Measurements from ENCODE around the gene HCRTR1.
A peak's percentile ranks its signal among the peaks of the same experiment; 100 is the strongest.

Gene HCRTR1

GRCh38 chr1:31648190-31648589 is 30.7 kb downstream of the HCRTR1 start:
- H3K9ac ChIP-seq (ENCODE audit: low read length in 5 of 5) = no peak overlapping the region
- no peaks in the 10 kb centered on the region for H3K9me3 ChIP-seq (ENCODE audit: control insufficient read depth in 5 of 5, low read length in 5 of 5)
- no peak overlapping the region for H3K4me3 ChIP-seq (ENCODE audit: low read depth in 1 of 5, low read length in 5 of 5)
- H3K27me3 ChIP-seq (ENCODE audit: control insufficient read depth in 5 of 5, insufficient read depth in 4 of 5, low read length in 5 of 5) = no peaks in the 10 kb centered on the region
- H3K4me1 ChIP-seq (ENCODE audit: control insufficient read depth in 5 of 5, insufficient read depth in 5 of 5, low read length in 5 of 5) = peaks cover 11 to 50% (median 19%) of the 10 kb centered on the region in 5 donors
- peak overlapping the region; percentile 5 for H3K27ac ChIP-seq (ENCODE audit: low read depth, low read length)
- peaks cover 0 to 6% (median 0%) of the 10 kb centered on the region in 5 donors for H3K36me3 ChIP-seq (ENCODE audit: control insufficient read depth in 5 of 5, insufficient read depth in 5 of 5, low read length in 5 of 5)

- H3K27ac ChIP-seq (ENCODE audit: low read depth, low read length) = peak overlapping the region; percentile 5
- no peak overlapping the region for H3K4me3 ChIP-seq (ENCODE audit: low read depth in 1 of 5, low read length in 5 of 5)
- peaks cover 5 to 43% (median 12%) of the 10 kb centered on the region in 5 donors for H3K4me1 ChIP-seq (ENCODE audit: control insufficient read depth in 5 of 5, insufficient read depth in 5 of 5, low read length in 5 of 5)
- no peaks in the 10 kb centered on the region for H3K9me3 ChIP-seq (ENCODE audit: control insufficient read depth in 5 of 5, low read length in 5 of 5)
- H3K36me3 ChIP-seq (ENCODE audit: control insufficient read depth in 5 of 5, insufficient read depth in 5 of 5, low read length in 5 of 5) = peaks cover 0 to 11% (median 0%) of the 10 kb centered on the region in 5 donors
- H3K27me3 ChIP-seq (ENCODE audit: control insufficient read depth in 5 of 5, insufficient read depth in 4 of 5, low read length in 5 of 5) = no peaks in the 10 kb centered on the region
- no peak overlapping the region for H3K9ac ChIP-seq (ENCODE audit: low read length in 5 of 5)
Measured at GRCh38 chr1:31648641-31649357, 31.3 kb downstream of the HCRTR1 start.

- no peak overlapping the region for H3K9ac ChIP-seq (ENCODE audit: low read length in 5 of 5)
- H3K27me3 ChIP-seq (ENCODE audit: control insufficient read depth in 5 of 5, insufficient read depth in 4 of 5, low read length in 5 of 5) = no peaks in the 10 kb centered on the region
- H3K4me1 ChIP-seq (ENCODE audit: control insufficient read depth in 5 of 5, insufficient read depth in 5 of 5, low read length in 5 of 5) = peaks cover 3 to 36% (median 5%) of the 10 kb centered on the region in 5 donors
- H3K9me3 ChIP-seq (ENCODE audit: control insufficient read depth in 5 of 5, low read length in 5 of 5) = no peaks in the 10 kb centered on the region
- H3K4me3 ChIP-seq (ENCODE audit: low read depth in 1 of 5, low read length in 5 of 5) = no peak overlapping the region
- H3K27ac ChIP-seq (ENCODE audit: low read depth, low read length) = no peak overlapping the region
- H3K36me3 ChIP-seq (ENCODE audit: control insufficient read depth in 5 of 5, insufficient read depth in 5 of 5, low read length in 5 of 5) = peaks cover 0 to 13% (median under 1%) of the 10 kb centered on the region in 5 donors
Measured at GRCh38 chr1:31650161-31651088, 32.9 kb downstream of the HCRTR1 start.

- H3K36me3 ChIP-seq (ENCODE audit: control insufficient read depth in 5 of 5, insufficient read depth in 5 of 5, low read length in 5 of 5) = peaks cover 0 to 15% (median 3%) of the 10 kb centered on the region in 5 donors
- H3K27me3 ChIP-seq (ENCODE audit: control insufficient read depth in 5 of 5, insufficient read depth in 4 of 5, low read length in 5 of 5) = no peaks in the 10 kb centered on the region
- H3K4me1 ChIP-seq (ENCODE audit: control insufficient read depth in 5 of 5, insufficient read depth in 5 of 5, low read length in 5 of 5) = peaks cover 0 to 31% (median 3%) of the 10 kb centered on the region in 5 donors
- H3K4me3 ChIP-seq (ENCODE audit: low read depth in 1 of 5, low read length in 5 of 5) = no peak overlapping the region
- no peak overlapping the region for H3K27ac ChIP-seq (ENCODE audit: low read depth, low read length)
- H3K9me3 ChIP-seq (ENCODE audit: control insufficient read depth in 5 of 5, low read length in 5 of 5) = no peaks in the 10 kb centered on the region
- no peak overlapping the region for H3K9ac ChIP-seq (ENCODE audit: low read length in 5 of 5)
Measured at GRCh38 chr1:31651089-31651420, 33.6 kb downstream of the HCRTR1 start.

GRCh38 chr1:31651766-31652165 is 34.3 kb downstream of the HCRTR1 start:
- H3K4me1 ChIP-seq (ENCODE audit: control insufficient read depth in 5 of 5, insufficient read depth in 5 of 5, low read length in 5 of 5) = peaks cover 0 to 31% (median 3%) of the 10 kb centered on the region in 5 donors
- peaks cover 0 to 18% (median 3%) of the 10 kb centered on the region in 5 donors for H3K36me3 ChIP-seq (ENCODE audit: control insufficient read depth in 5 of 5, insufficient read depth in 5 of 5, low read length in 5 of 5)
- H3K27ac ChIP-seq (ENCODE audit: low read depth, low read length) = no peak overlapping the region

GRCh38 chr1:31652891-31653499 is 35.5 kb downstream of the HCRTR1 start:
- Histone ChIP-seq H3K27ac (ENCODE audit: low read depth, low read length) (no peak overlapping the region), H3K9me3 (ENCODE audit: control insufficient read depth in 5 of 5, low read length in 5 of 5) (no peaks in the 10 kb centered on the region), H3K27me3 (ENCODE audit: control insufficient read depth in 5 of 5, insufficient read depth in 4 of 5, low read length in 5 of 5) (no peaks in the 10 kb centered on the region), H3K36me3 (ENCODE audit: control insufficient read depth in 5 of 5, insufficient read depth in 5 of 5, low read length in 5 of 5) (peaks cover 0 to 23% (median 7%) of the 10 kb centered on the region in 5 donors), H3K4me3 (ENCODE audit: low read depth in 1 of 5, low read length in 5 of 5) (no peak overlapping the region), H3K9ac (ENCODE audit: low read length in 5 of 5) (no peak overlapping the region), H3K4me1 (ENCODE audit: control insufficient read depth in 5 of 5, insufficient read depth in 5 of 5, low read length in 5 of 5) (peaks cover 0 to 26% (median 3%) of the 10 kb centered on the region in 5 donors)

More at GRCh38 chr1:31651766-31652165, 34.3 kb downstream of the HCRTR1 start:
- Histone ChIP-seq H3K4me3 (ENCODE audit: low read depth in 1 of 5, low read length in 5 of 5) (no peak overlapping the region), H3K9ac (ENCODE audit: low read length in 5 of 5) (no peak overlapping the region), H3K27me3 (ENCODE audit: control insufficient read depth in 5 of 5, insufficient read depth in 4 of 5, low read length in 5 of 5) (no peaks in the 10 kb centered on the region), H3K9me3 (ENCODE audit: control insufficient read depth in 5 of 5, low read length in 5 of 5) (no peaks in the 10 kb centered on the region)

- Histone ChIP-seq H3K4me1 (ENCODE audit: control insufficient read depth in 5 of 5, insufficient read depth in 5 of 5, low read length in 5 of 5) (peaks cover 0 to 18% (median 0%) of the 10 kb centered on the region in 5 donors), H3K9ac (ENCODE audit: low read length in 5 of 5) (no peak overlapping the region), H3K4me3 (ENCODE audit: low read depth in 1 of 5, low read length in 5 of 5) (no peak overlapping the region), H3K27ac (ENCODE audit: low read depth, low read length) (no peak overlapping the region), H3K27me3 (ENCODE audit: control insufficient read depth in 5 of 5, insufficient read depth in 4 of 5, low read length in 5 of 5) (no peaks in the 10 kb centered on the region), H3K9me3 (ENCODE audit: control insufficient read depth in 5 of 5, low read length in 5 of 5) (no peaks in the 10 kb centered on the region), H3K36me3 (ENCODE audit: control insufficient read depth in 5 of 5, insufficient read depth in 5 of 5, low read length in 5 of 5) (peaks cover 0 to 32% (median 11%) of the 10 kb centered on the region in 5 donors)
Measured at GRCh38 chr1:31653717-31654473, 36.4 kb downstream of the HCRTR1 start.

GRCh38 chr1:31654474-31654776 is 36.9 kb downstream of the HCRTR1 start:
- Histone ChIP-seq H3K36me3 (ENCODE audit: control insufficient read depth in 5 of 5, insufficient read depth in 5 of 5, low read length in 5 of 5) (peaks cover 0 to 34% (median 11%) of the 10 kb centered on the region in 5 donors), H3K4me1 (ENCODE audit: control insufficient read depth in 5 of 5, insufficient read depth in 5 of 5, low read length in 5 of 5) (peaks cover 0 to 14% (median 0%) of the 10 kb centered on the region in 5 donors), H3K27me3 (ENCODE audit: control insufficient read depth in 5 of 5, insufficient read depth in 4 of 5, low read length in 5 of 5) (no peaks in the 10 kb centered on the region), H3K9me3 (ENCODE audit: control insufficient read depth in 5 of 5, low read length in 5 of 5) (no peaks in the 10 kb centered on the region), H3K4me3 (ENCODE audit: low read depth in 1 of 5, low read length in 5 of 5) (no peak overlapping the region), H3K9ac (ENCODE audit: low read length in 5 of 5) (no peak overlapping the region), H3K27ac (ENCODE audit: low read depth, low read length) (no peak overlapping the region)

DNA sequence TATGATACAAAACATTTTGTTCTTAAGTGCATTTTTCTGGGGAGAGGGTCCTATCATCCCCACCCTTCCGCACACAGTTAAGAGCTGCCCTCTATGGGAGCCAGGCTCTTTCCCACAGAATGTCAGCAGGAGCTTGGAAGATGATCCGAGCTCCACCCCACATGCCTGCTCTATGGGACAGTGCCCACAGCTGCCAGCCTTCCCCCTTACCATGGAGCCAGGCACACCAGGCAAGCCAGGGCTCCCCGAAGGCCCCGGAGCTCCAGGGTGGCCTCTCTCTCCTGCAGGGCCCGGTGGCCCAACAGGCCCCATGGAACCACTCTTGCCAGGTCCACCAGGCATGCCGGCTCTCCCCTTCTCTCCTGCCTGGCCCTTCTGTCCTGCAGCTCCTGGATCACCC is 37.6 kb downstream of the HCRTR1 start:
- no peak overlapping the region for H3K27ac ChIP-seq (ENCODE audit: low read depth, low read length)
- H3K36me3 ChIP-seq (ENCODE audit: control insufficient read depth in 5 of 5, insufficient read depth in 5 of 5, low read length in 5 of 5) = peaks cover 0 to 34% (median 11%) of the 10 kb centered on the region in 5 donors
- no peak overlapping the region for H3K9ac ChIP-seq (ENCODE audit: low read length in 5 of 5)
- H3K9me3 ChIP-seq (ENCODE audit: control insufficient read depth in 5 of 5, low read length in 5 of 5) = no peaks in the 10 kb centered on the region
- H3K4me3 ChIP-seq (ENCODE audit: low read depth in 1 of 5, low read length in 5 of 5) = no peak overlapping the region
- H3K4me1 ChIP-seq (ENCODE audit: control insufficient read depth in 5 of 5, insufficient read depth in 5 of 5, low read length in 5 of 5) = peaks cover 0 to 9% (median 0%) of the 10 kb centered on the region in 5 donors
- H3K27me3 ChIP-seq (ENCODE audit: control insufficient read depth in 5 of 5, insufficient read depth in 4 of 5, low read length in 5 of 5) = no peaks in the 10 kb centered on the region
